Measurements from ENCODE around the gene ZBTB3. TPM values are rescaled to one million over a fixed set of nuclear protein-coding genes. Genes with fewer than 3 reads are reported as not detected.
A peak's percentile ranks its signal among the peaks of the same experiment; 100 is the strongest.

Gene ZBTB3
- total and polyA plus RNA-seq, 2 of the 13 experiments (the other 11 are each of a cell fraction or from before 2014, with no cell fraction given), result 3.4 to 5.2 TPM

DNA sequence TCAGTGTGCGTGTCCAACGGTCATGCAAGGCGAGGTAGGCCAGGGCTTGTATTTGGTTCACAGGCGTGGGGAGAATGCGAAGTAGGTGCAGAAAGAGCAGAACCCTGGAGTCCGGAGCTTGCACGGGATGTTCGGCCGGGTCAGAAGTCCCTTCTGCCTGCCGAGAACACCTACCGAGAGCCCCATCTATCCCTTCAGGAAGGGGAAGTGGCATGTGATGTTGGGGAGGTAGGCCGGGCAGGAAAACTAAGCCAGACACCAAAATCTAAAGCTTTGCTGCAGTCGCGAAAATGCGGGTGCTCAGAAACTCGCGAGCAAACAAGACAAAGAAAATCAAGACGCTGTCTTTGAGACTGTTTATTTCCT is 16.8 kb upstream of the ZBTB3 start (continued):
- TF ChIP-seq, protein P1, sequence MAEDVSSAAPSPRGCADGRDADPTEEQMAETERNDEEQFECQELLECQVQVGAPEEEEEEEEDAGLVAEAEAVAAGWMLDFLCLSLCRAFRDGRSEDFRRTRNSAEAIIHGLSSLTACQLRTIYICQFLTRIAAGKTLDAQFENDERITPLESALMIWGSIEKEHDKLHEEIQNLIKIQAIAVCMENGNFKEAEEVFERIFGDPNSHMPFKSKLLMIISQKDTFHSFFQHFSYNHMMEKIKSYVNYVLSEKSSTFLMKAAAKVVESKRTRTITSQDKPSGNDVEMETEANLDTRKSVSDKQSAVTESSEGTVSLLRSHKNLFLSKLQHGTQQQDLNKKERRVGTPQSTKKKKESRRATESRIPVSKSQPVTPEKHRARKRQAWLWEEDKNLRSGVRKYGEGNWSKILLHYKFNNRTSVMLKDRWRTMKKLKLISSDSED (CRISPR knock-in tag; IDR thresholded peaks at IDR 0.05), result no peak
- TF ChIP-seq, protein P2, sequence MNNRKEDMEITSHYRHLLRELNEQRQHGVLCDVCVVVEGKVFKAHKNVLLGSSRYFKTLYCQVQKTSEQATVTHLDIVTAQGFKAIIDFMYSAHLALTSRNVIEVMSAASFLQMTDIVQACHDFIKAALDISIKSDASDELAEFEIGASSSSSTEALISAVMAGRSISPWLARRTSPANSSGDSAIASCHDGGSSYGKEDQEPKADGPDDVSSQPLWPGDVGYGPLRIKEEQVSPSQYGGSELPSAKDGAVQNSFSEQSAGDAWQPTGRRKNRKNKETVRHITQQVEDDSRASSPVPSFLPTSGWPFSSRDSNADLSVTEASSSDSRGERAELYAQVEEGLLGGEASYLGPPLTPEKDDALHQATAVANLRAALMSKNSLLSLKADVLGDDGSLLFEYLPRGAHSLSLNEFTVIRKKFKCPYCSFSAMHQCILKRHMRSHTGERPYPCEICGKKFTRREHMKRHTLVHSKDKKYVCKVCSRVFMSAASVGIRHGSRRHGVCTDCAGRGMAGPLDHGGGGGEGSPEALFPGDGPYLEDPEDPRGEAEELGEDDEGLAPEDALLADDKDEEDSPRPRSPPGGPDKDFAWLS (CRISPR knock-in tag; IDR thresholded peaks at IDR 0.05; ENCODE audit: borderline replicate concordance), result no peak
- TF ChIP-seq ZNF550 (CRISPR knock-in tag; IDR thresholded peaks at IDR 0.05; ENCODE audit: borderline replicate concordance) (no peak), REXO4 (CRISPR knock-in tag; IDR thresholded peaks at IDR 0.05; ENCODE audit: borderline replicate concordance) (peak; percentile 48; the same call in 1 of the 2 replicates), ESRRA (CRISPR knock-in tag; IDR thresholded peaks at IDR 0.05; ENCODE audit: low read depth) (no peak), SNAPC2 (CRISPR knock-in tag; IDR thresholded peaks at IDR 0.05) (no peak), ARNTL (CRISPR knock-in tag; IDR thresholded peaks at IDR 0.05) (no peak), PHF8 (CRISPR knock-in tag; IDR thresholded peaks at IDR 0.05) (no peak)
- TF ChIP-seq, protein P3, sequence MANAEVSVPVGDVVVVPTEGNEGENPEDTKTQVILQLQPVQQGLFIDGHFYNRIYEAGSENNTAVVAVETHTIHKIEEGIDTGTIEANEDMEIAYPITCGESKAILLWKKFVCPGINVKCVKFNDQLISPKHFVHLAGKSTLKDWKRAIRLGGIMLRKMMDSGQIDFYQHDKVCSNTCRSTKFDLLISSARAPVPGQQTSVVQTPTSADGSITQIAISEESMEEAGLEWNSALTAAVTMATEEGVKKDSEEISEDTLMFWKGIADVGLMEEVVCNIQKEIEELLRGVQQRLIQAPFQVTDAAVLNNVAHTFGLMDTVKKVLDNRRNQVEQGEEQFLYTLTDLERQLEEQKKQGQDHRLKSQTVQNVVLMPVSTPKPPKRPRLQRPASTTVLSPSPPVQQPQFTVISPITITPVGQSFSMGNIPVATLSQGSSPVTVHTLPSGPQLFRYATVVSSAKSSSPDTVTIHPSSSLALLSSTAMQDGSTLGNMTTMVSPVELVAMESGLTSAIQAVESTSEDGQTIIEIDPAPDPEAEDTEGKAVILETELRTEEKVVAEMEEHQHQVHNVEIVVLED (CRISPR knock-in tag; IDR thresholded peaks at IDR 0.05; ENCODE audit: borderline replicate concordance), result no peak
- TF ChIP-seq, protein P4, sequence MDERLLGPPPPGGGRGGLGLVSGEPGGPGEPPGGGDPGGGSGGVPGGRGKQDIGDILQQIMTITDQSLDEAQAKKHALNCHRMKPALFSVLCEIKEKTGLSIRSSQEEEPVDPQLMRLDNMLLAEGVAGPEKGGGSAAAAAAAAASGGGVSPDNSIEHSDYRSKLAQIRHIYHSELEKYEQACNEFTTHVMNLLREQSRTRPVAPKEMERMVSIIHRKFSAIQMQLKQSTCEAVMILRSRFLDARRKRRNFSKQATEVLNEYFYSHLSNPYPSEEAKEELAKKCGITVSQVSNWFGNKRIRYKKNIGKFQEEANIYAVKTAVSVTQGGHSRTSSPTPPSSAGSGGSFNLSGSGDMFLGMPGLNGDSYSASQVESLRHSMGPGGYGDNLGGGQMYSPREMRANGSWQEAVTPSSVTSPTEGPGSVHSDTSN (CRISPR knock-in tag; IDR thresholded peaks at IDR 0.05), result no peak
- TF ChIP-seq, protein P5, sequence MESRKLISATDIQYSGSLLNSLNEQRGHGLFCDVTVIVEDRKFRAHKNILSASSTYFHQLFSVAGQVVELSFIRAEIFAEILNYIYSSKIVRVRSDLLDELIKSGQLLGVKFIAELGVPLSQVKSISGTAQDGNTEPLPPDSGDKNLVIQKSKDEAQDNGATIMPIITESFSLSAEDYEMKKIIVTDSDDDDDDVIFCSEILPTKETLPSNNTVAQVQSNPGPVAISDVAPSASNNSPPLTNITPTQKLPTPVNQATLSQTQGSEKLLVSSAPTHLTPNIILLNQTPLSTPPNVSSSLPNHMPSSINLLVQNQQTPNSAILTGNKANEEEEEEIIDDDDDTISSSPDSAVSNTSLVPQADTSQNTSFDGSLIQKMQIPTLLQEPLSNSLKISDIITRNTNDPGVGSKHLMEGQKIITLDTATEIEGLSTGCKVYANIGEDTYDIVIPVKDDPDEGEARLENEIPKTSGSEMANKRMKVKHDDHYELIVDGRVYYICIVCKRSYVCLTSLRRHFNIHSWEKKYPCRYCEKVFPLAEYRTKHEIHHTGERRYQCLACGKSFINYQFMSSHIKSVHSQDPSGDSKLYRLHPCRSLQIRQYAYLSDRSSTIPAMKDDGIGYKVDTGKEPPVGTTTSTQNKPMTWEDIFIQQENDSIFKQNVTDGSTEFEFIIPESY (CRISPR knock-in tag; IDR thresholded peaks at IDR 0.05), result no peak
- TF ChIP-seq, protein P6, sequence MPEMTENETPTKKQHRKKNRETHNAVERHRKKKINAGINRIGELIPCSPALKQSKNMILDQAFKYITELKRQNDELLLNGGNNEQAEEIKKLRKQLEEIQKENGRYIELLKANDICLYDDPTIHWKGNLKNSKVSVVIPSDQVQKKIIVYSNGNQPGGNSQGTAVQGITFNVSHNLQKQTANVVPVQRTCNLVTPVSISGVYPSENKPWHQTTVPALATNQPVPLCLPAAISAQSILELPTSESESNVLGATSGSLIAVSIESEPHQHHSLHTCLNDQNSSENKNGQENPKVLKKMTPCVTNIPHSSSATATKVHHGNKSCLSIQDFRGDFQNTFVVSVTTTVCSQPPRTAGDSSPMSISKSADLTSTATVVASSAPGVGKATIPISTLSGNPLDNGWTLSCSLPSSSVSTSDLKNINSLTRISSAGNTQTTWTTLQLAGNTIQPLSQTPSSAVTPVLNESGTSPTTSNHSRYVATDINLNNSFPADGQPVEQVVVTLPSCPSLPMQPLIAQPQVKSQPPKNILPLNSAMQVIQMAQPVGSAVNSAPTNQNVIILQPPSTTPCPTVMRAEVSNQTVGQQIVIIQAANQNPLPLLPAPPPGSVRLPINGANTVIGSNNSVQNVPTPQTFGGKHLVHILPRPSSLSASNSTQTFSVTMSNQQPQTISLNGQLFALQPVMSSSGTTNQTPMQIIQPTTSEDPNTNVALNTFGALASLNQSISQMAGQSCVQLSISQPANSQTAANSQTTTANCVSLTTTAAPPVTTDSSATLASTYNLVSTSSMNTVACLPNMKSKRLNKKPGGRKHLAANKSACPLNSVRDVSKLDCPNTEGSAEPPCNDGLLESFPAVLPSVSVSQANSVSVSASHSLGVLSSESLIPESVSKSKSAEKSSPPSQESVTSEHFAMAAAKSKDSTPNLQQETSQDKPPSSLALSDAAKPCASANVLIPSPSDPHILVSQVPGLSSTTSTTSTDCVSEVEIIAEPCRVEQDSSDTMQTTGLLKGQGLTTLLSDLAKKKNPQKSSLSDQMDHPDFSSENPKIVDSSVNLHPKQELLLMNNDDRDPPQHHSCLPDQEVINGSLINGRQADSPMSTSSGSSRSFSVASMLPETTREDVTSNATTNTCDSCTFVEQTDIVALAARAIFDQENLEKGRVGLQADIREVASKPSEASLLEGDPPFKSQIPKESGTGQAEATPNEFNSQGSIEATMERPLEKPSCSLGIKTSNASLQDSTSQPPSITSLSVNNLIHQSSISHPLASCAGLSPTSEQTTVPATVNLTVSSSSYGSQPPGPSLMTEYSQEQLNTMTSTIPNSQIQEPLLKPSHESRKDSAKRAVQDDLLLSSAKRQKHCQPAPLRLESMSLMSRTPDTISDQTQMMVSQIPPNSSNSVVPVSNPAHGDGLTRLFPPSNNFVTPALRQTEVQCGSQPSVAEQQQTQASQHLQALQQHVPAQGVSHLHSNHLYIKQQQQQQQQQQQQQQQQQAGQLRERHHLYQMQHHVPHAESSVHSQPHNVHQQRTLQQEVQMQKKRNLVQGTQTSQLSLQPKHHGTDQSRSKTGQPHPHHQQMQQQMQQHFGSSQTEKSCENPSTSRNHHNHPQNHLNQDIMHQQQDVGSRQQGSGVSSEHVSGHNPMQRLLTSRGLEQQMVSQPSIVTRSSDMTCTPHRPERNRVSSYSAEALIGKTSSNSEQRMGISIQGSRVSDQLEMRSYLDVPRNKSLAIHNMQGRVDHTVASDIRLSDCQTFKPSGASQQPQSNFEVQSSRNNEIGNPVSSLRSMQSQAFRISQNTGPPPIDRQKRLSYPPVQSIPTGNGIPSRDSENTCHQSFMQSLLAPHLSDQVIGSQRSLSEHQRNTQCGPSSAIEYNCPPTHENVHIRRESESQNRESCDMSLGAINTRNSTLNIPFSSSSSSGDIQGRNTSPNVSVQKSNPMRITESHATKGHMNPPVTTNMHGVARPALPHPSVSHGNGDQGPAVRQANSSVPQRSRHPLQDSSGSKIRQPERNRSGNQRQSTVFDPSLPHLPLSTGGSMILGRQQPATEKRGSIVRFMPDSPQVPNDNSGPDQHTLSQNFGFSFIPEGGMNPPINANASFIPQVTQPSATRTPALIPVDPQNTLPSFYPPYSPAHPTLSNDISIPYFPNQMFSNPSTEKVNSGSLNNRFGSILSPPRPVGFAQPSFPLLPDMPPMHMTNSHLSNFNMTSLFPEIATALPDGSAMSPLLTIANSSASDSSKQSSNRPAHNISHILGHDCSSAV (CRISPR knock-in tag; IDR thresholded peaks at IDR 0.05; ENCODE audit: borderline replicate concordance), result no peak
